ENCODE measurements around the gene ELMO2. TPM values are rescaled to one million over a fixed set of nuclear protein-coding genes. Genes with fewer than 3 reads are reported as not detected.

The ELMO2 gene
- total RNA-seq, 1 donor from 2014 or later: 57.0 TPM

DNA sequence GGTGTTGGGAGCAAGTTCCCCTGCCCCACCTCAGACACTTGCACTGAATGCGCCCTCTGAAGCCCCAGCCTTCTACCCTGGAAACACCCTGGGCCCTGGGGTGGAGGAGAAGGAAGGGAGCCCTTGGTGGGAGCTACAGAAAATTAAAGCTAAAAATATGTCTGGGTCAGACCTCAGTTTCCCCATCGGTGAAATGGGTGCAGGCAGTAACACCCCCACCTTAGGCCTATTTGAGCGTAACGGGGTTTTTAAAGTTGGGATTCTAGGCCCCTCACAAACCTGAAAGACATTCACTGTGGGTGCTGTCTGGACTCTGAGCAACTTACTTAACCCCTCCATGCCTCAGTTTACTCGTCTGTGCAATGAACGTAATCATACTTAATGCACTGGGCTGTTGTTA is 78.9 kb downstream of the ELMO2 start:
- intact Hi-C loops (cut with DNase I): no loop called here
- Histone ChIP-seq H3K4me3 (no peak overlapping the region), H3K27ac (no peak overlapping the region), H3K36me3 (no peaks in the 10 kb centered on the region), H3K9me3 (no peaks in the 10 kb centered on the region), H3K4me1 (no peaks in the 10 kb centered on the region), H3K27me3 (peaks cover 55% of the 10 kb centered on the region)
- TF ChIP-seq, protein P1, sequence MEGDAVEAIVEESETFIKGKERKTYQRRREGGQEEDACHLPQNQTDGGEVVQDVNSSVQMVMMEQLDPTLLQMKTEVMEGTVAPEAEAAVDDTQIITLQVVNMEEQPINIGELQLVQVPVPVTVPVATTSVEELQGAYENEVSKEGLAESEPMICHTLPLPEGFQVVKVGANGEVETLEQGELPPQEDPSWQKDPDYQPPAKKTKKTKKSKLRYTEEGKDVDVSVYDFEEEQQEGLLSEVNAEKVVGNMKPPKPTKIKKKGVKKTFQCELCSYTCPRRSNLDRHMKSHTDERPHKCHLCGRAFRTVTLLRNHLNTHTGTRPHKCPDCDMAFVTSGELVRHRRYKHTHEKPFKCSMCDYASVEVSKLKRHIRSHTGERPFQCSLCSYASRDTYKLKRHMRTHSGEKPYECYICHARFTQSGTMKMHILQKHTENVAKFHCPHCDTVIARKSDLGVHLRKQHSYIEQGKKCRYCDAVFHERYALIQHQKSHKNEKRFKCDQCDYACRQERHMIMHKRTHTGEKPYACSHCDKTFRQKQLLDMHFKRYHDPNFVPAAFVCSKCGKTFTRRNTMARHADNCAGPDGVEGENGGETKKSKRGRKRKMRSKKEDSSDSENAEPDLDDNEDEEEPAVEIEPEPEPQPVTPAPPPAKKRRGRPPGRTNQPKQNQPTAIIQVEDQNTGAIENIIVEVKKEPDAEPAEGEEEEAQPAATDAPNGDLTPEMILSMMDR (IDR thresholded peaks at IDR 0.05): no peak
- ATAC-seq: no peak
- no peak for DNase-seq

- ATAC-seq (no peak), DNase-seq (no peak)
- intact Hi-C loops (cut with DNase I): no loop called here
- no peaks in the 10 kb centered on the region for H3K4me1 ChIP-seq
- TF ChIP-seq, protein P1 (IDR thresholded peaks at IDR 0.05): no peak
- no peak overlapping the region for H3K27ac ChIP-seq
- peaks cover 37% of the 10 kb centered on the region for H3K27me3 ChIP-seq
- H3K36me3 ChIP-seq: no peaks in the 10 kb centered on the region
- no peaks in the 10 kb centered on the region for H3K9me3 ChIP-seq
- H3K4me3 ChIP-seq: no peak overlapping the region
Observed at GRCh38 chr20:46325789-46326188, 80.6 kb downstream of the ELMO2 start.

DNA sequence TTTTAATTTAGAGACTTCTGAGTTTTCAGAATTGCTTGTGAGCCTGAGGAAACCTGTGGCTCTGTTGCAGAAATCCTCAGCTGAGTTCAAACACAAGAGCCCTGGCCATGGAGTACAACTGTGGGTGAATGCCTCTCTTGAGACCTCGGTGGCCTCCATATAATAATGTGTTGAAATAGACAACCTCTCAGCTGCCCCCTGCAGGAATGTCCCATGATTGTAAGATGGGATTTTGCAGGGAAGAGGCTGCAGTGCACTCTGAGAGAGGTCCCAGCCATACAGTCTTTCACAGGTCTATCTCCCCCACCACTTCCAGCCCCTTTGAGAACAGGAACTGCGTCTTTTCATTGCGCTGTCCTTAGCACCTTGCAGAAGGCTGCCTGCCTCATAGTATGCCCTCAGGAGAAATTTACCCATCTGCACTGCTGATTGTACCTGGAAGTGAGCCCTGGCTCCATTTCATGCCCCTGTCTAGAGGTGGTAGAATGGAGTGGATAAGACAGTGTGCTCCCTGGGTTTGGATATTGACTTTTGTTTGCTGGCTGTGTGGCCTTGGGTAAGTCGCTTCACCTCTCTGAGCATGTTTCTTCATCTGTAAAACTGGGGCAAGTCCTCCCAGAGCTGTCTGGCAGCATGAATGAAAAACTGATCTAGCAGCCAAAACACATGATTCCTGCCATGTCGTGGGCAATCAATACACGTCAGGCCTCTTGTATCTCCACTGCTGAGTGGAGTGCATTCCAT is 81.3 kb downstream of the ELMO2 start:
- intact Hi-C loops (cut with DNase I): no loop called here
- DNase-seq (no peak), ATAC-seq (peak; percentile 63)
- TF ChIP-seq, protein P1 (IDR thresholded peaks at IDR 0.05): no peak
- Histone ChIP-seq H3K4me3 (no peak overlapping the region), H3K9me3 (no peaks in the 10 kb centered on the region), H3K27me3 (peaks cover 32% of the 10 kb centered on the region), H3K4me1 (no peaks in the 10 kb centered on the region), H3K27ac (no peak overlapping the region), H3K36me3 (no peaks in the 10 kb centered on the region)

GRCh38 chr20:46324379-46324778 is 82.0 kb downstream of the ELMO2 start:
- DNase-seq: no peak
- ATAC-seq: no peak
- Histone ChIP-seq H3K4me1 (no peaks in the 10 kb centered on the region), H3K4me3 (no peak overlapping the region), H3K9me3 (no peaks in the 10 kb centered on the region), H3K27ac (no peak overlapping the region), H3K27me3 (peaks cover 32% of the 10 kb centered on the region), H3K36me3 (no peaks in the 10 kb centered on the region)
- TF ChIP-seq, protein P1 (IDR thresholded peaks at IDR 0.05): no peak
- intact Hi-C loops (cut with DNase I): no loop called here

DNA sequence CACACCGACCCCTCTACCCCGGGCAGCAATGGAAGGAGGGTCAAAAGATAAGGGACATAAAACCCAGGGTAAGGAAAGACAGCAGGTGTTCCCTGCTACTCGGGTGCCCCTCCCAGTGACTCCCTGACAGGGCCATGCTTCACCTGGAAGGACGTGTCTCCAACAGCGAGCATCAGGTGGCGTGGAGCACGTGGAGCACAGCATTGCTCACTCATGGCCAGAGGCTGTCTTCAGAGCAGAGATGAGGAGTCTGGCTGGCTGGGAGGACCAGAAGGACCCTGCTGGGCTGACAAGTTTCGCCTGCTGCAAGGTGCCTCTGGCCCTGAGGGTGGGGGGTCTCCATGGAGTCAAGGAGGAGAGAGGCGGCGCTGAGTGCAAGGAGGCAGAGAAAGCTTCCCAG is 82.9 kb downstream of the ELMO2 start:
- Histone ChIP-seq H3K9me3 (no peaks in the 10 kb centered on the region), H3K27ac (no peak overlapping the region), H3K4me3 (no peak overlapping the region), H3K27me3 (peaks cover 34% of the 10 kb centered on the region), H3K4me1 (no peaks in the 10 kb centered on the region), H3K36me3 (no peaks in the 10 kb centered on the region)
- intact Hi-C loops (cut with DNase I): no loop called here
- no peak for DNase-seq
- TF ChIP-seq, protein P1 (IDR thresholded peaks at IDR 0.05): no peak
- no peak for ATAC-seq
